ENCODE results near the gene KHDC1.
A peak's percentile ranks its signal among the peaks of the same experiment; 100 is the strongest.

GRCh38 chr6:73285674-73286283 is 22.8 kb upstream of the KHDC1 start:
- TF ChIP-seq, protein P1, sequence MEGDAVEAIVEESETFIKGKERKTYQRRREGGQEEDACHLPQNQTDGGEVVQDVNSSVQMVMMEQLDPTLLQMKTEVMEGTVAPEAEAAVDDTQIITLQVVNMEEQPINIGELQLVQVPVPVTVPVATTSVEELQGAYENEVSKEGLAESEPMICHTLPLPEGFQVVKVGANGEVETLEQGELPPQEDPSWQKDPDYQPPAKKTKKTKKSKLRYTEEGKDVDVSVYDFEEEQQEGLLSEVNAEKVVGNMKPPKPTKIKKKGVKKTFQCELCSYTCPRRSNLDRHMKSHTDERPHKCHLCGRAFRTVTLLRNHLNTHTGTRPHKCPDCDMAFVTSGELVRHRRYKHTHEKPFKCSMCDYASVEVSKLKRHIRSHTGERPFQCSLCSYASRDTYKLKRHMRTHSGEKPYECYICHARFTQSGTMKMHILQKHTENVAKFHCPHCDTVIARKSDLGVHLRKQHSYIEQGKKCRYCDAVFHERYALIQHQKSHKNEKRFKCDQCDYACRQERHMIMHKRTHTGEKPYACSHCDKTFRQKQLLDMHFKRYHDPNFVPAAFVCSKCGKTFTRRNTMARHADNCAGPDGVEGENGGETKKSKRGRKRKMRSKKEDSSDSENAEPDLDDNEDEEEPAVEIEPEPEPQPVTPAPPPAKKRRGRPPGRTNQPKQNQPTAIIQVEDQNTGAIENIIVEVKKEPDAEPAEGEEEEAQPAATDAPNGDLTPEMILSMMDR (IDR thresholded peaks at IDR 0.05), result peak in 1 of 3 donors; percentile 5
- TF ChIP-seq POLR2A (IDR thresholded peaks at IDR 0.05), result no peak
- TF ChIP-seq EP300 (IDR thresholded peaks at IDR 0.05), result no peak
